Endodermal cell (in vitro differentiated cells): ENCODE results near the gene IFNL1. TPM values are rescaled to one million over a fixed set of nuclear protein-coding genes. Genes with fewer than 3 reads are reported as not detected.

Source experiments
- DNase-seq: peaks from one replicate; pipeline ENCODE4 v3.0.0-alpha.2; 2017
- H3K27ac ChIP-seq: 2 replicates; pipeline ENCODE4 v1.5.1; 2013; ENCODE audit warnings: mild to moderate bottlenecking, low read depth, low read length, moderate library complexity
- H3K27me3 ChIP-seq: 2 replicates; pipeline ENCODE4 v1.6.1; 2013; ENCODE audit warnings: mild to moderate bottlenecking, low read length, moderate library complexity; ENCODE audit not compliant: insufficient read depth, control insufficient read depth, poor library complexity, severe bottlenecking
- H3K36me3 ChIP-seq: 2 replicates; pipeline ENCODE4 v1.7.0; 2013; ENCODE audit warnings: mild to moderate bottlenecking, low read length, moderate library complexity; ENCODE audit not compliant: control insufficient read depth, insufficient read depth
- H3K4me1 ChIP-seq: one replicate; pipeline ENCODE4 v1.7.0; 2013; ENCODE audit warnings: low read length; ENCODE audit not compliant: control insufficient read depth, insufficient read depth
- H3K4me3 ChIP-seq: 2 replicates; pipeline ENCODE4 v1.5.1; 2013; ENCODE audit warnings: mild to moderate bottlenecking, low read length, moderate library complexity
- H3K9ac ChIP-seq: 2 replicates; pipeline ENCODE4 v1.6.1; 2013; ENCODE audit warnings: mild to moderate bottlenecking, low read length, moderate library complexity; ENCODE audit not compliant: poor library complexity, severe bottlenecking; ENCODE audit errors: extremely low read depth
- H3K9me3 ChIP-seq: 2 replicates; pipeline ENCODE4 v1.6.1; 2013; ENCODE audit warnings: mild to moderate bottlenecking, low read length, moderate library complexity; ENCODE audit not compliant: control insufficient read depth
- H3K27ac Mint-ChIP-seq: 2 replicates; pipeline ENCODE4 v1.8.0; 2020; ENCODE audit warnings: mixed read lengths
- H3K27me3 Mint-ChIP-seq: 2 replicates; pipeline ENCODE4 v1.8.0; 2021; ENCODE audit warnings: mild to moderate bottlenecking, mixed read lengths; ENCODE audit not compliant: insufficient read depth
- H3K36me3 Mint-ChIP-seq: 2 replicates; pipeline ENCODE4 v1.8.0; 2020; ENCODE audit warnings: low read depth, mixed read lengths
- H3K4me1 Mint-ChIP-seq: 2 replicates; pipeline ENCODE4 v1.8.0; 2020; ENCODE audit warnings: mixed read lengths
- H3K4me3 Mint-ChIP-seq: 2 replicates; pipeline ENCODE4 v1.8.0; 2020; ENCODE audit warnings: mild to moderate bottlenecking, moderate library complexity, mixed read lengths
- H3K9me3 Mint-ChIP-seq: 2 replicates; pipeline ENCODE4 v1.8.0; 2020; ENCODE audit warnings: mild to moderate bottlenecking, mixed read lengths
- CTCF ChIP-seq: fragments of 200-600 bp; sonication (generic); conservative IDR thresholded peaks from 2 replicates; pipeline ENCODE4 v1.5.0; 2021; ENCODE audit warnings: antibody characterized with exemption, mild to moderate bottlenecking
- WGBS, 2 experiments: methylation state at CpG; one replicate each; pipeline versions ENCODE4 v1.1.5 to v1.1.7; 2013; ENCODE audit warnings: missing lambda C conversion rate in 2 of 2, mixed read lengths in 1 of 2; ENCODE audit not compliant: insufficient coverage in 1 of 2, insufficient read length in 1 of 2; 5-methylcytosine and 5-hydroxymethylcytosine counted together
- total RNA-seq, 2 donors: library from RNA; stranded (reverse); fragmentation: NEBNext Ultra II Directional in 1 of 2; extraction: Animal tissue kit (Norgen Biotek cat#: 25700) in 1 of 2; gene quantifications; 2 replicates in 1 of 2; 3 replicates in 1 of 2; pipeline ENCODE4 v1.2.1, GENCODE V29; 2021

The IFNL1 gene
- total RNA-seq, 2 donors from 2014 or later, result not detected

- H3K36me3 Mint-ChIP-seq, result no peaks in the 10 kb centered on the region
- Histone ChIP-seq H3K4me1 (no peaks in the 10 kb centered on the region), H3K27me3 (peaks cover 48% of the 10 kb centered on the region), H3K9me3 (no peaks in the 10 kb centered on the region), H3K36me3 (no peaks in the 10 kb centered on the region), H3K27ac (no peak overlapping the region), H3K9ac (no peak overlapping the region), H3K4me3 (no peak overlapping the region)
- H3K27ac Mint-ChIP-seq, result no peak overlapping the region
- H3K4me3 Mint-ChIP-seq, result no peak overlapping the region
- H3K4me1 Mint-ChIP-seq, result no peaks in the 10 kb centered on the region
- peaks cover 12% of the 10 kb centered on the region for H3K9me3 Mint-ChIP-seq
- H3K27me3 Mint-ChIP-seq, result peaks cover 62% of the 10 kb centered on the region
- TF ChIP-seq CTCF, result no peak
- 89% methylated on average over 1 of the region's 1 CpG; no CpG with 5 or more reads in 1 of the 2 experiments for WGBS, 2 experiments
- no peak for DNase-seq
Observed at GRCh38 chr19:39282021-39282420, 14.2 kb upstream of the IFNL1 start.

GRCh38 chr19:39284032-39284431, 12.2 kb upstream of the IFNL1 start:
- H3K9me3 ChIP-seq, result no peaks in the 10 kb centered on the region
- no peak overlapping the region for H3K27ac Mint-ChIP-seq
- no peak for DNase-seq
- H3K27me3 Mint-ChIP-seq, result peaks cover 69% of the 10 kb centered on the region
- H3K4me1 ChIP-seq, result no peaks in the 10 kb centered on the region
- peaks cover 12% of the 10 kb centered on the region for H3K9me3 Mint-ChIP-seq
- no peaks in the 10 kb centered on the region for H3K36me3 ChIP-seq
- H3K4me1 Mint-ChIP-seq, result no peaks in the 10 kb centered on the region
- H3K4me3 ChIP-seq, result no peak overlapping the region
- no peak for TF ChIP-seq CTCF
- WGBS, 2 experiments, result 100% methylated on average over 1 of the region's 1 CpG; no CpG with 5 or more reads in 1 of the 2 experiments
- no peak overlapping the region for H3K4me3 Mint-ChIP-seq
- H3K27ac ChIP-seq, result no peak overlapping the region
- H3K27me3 ChIP-seq, result peaks cover 50% of the 10 kb centered on the region
- no peak overlapping the region for H3K9ac ChIP-seq
- no peaks in the 10 kb centered on the region for H3K36me3 Mint-ChIP-seq

- Mint-ChIP-seq H3K27me3 (peaks cover 44% of the 10 kb centered on the region), H3K4me3 (no peak overlapping the region), H3K9me3 (no peaks in the 10 kb centered on the region), H3K27ac (no peak overlapping the region), H3K4me1 (no peaks in the 10 kb centered on the region), H3K36me3 (no peaks in the 10 kb centered on the region)
- H3K36me3 ChIP-seq, result no peaks in the 10 kb centered on the region
- 61 to 75% methylated on average over 4 of the region's 4 CpGs for WGBS, 2 experiments
- peaks cover 44% of the 10 kb centered on the region for H3K27me3 ChIP-seq
- H3K4me1 ChIP-seq, result no peaks in the 10 kb centered on the region
- H3K9ac ChIP-seq, result no peak overlapping the region
- no peaks in the 10 kb centered on the region for H3K9me3 ChIP-seq
- no peak for DNase-seq
- no peak overlapping the region for H3K4me3 ChIP-seq
- TF ChIP-seq CTCF, result no peak
- no peak overlapping the region for H3K27ac ChIP-seq
Observed at GRCh38 chr19:39293394-39293793, 2.8 kb upstream of the IFNL1 start.
